Sigmoid colon (tissue), 7 donors: ENCODE results near the gene NCLN. TPM values are rescaled to one million over a fixed set of nuclear protein-coding genes. Genes with fewer than 3 reads are reported as not detected.

Experiments used
- DNase-seq: peaks from one replicate; pipeline ENCODE4 v3.0.0-alpha.2; 2019
- H3K27ac ChIP-seq, 4 donors: fragments of 200-600 bp; sonication (generic); one replicate each; pipeline ENCODE4 v1.5.1; 2016 to 2019; ENCODE audit warnings: mild to moderate bottlenecking in 1 of 4
- H3K27me3 ChIP-seq, 3 donors: fragments of 200-600 bp; sonication (generic); one replicate each; pipeline ENCODE4 v1.5.1; 2019; ENCODE audit warnings: mild to moderate bottlenecking in 1 of 3
- H3K36me3 ChIP-seq, 4 donors: fragments of 200-600 bp; sonication (generic); one replicate each; pipeline ENCODE4 v1.5.1; 2016 to 2019
- H3K4me1 ChIP-seq, 4 donors: fragments of 200-600 bp; sonication (generic); one replicate each; pipeline ENCODE4 v1.5.1; 2017 to 2019
- H3K4me3 ChIP-seq, 4 donors: fragments of 200-600 bp; sonication (generic); one replicate each; pipeline ENCODE4 v1.5.1; 2017 to 2019; ENCODE audit warnings: mild to moderate bottlenecking in 2 of 4, moderate library complexity in 1 of 4
- H3K9me3 ChIP-seq, 4 donors: fragments of 200-600 bp in 3 of 4; sonication (generic) in 3 of 4; one replicate each; pipeline versions ENCODE4 v1.5.1 to v1.6.1; 2013 to 2019
- CTCF ChIP-seq, 4 experiments: fragments of 450-650 bp in 3 of 4; fragments of 200-600 bp in 1 of 4; IDR thresholded peaks; one replicate each; pipeline ENCODE4 v1.5.1; 2016 to 2019; ENCODE audit warnings: antibody characterized with exemption in 4 of 4, mild to moderate bottlenecking in 3 of 4, moderate library complexity in 2 of 4
- EP300 ChIP-seq, 4 donors: sonication (generic); formaldehyde crosslinking; IDR thresholded peaks; one replicate each; pipeline ENCODE4 v1.6.1; 2017; ENCODE audit warnings: antibody characterized with exemption in 4 of 4
- POLR2A ChIP-seq, 2 donors: fragments of 450-650 bp; IDR thresholded peaks; one replicate each; pipeline ENCODE4 v1.6.1; 2016; ENCODE audit warnings: antibody characterized with exemption in 2 of 2, mild to moderate bottlenecking in 2 of 2, moderate library complexity in 2 of 2
- POLR2AphosphoS5 ChIP-seq, 4 donors: sonication (generic); formaldehyde crosslinking; IDR thresholded peaks; one replicate each; pipeline ENCODE4 v1.6.1; 2017; ENCODE audit warnings: antibody characterized with exemption in 4 of 4
- WGBS, 2 donors: extraction: QIAGEN DNeasy Blood & Tissue Kit; methylation state at CpG; one replicate each; pipeline ENCODE4 v1.1.7; 2013; 5-methylcytosine and 5-hydroxymethylcytosine counted together
- intact Hi-C: fragments of 100-400 bp; cut with DNase I; formaldehyde crosslinking; loops from one replicate; pipeline ENCODE4 v1.15.1; 2023
- polyA plus RNA-seq, 3 donors: library from polyadenylated mRNA; stranded (reverse); fragments of 200-250 nt; gene quantifications; one replicate each; pipeline ENCODE4 v1.2.3, GENCODE V29; 2013
- total RNA-seq, 4 donors: library from RNA; depleted of rRNA; stranded (reverse); fragments of >200 nt; gene quantifications; one replicate each; pipeline ENCODE4 v1.1.0, GENCODE V29; 2016
- donor health status: healthy with polysubstance abuse.
- donor health status: Bipolar disorder and iron deficiency.
- donor health status: healthy.

Gene NCLN
- total and polyA plus RNA-seq, 7 donors = 12.2 to 94.7 (median 16.1) TPM

GRCh38 chr19:3238066-3238561 lies 52.4 kb downstream of the NCLN start:
- peaks cover 0 to 2% (median 0%) of the 10 kb centered on the region in 3 donors for H3K27me3 ChIP-seq
- TF ChIP-seq POLR2AphosphoS5 (IDR thresholded peaks at IDR 0.05) (no peak), EP300 (IDR thresholded peaks at IDR 0.05) (no peak), POLR2A (IDR thresholded peaks at IDR 0.05) (no peak), CTCF (IDR thresholded peaks at IDR 0.05) (no peak)
- no peak overlapping the region for H3K4me3 ChIP-seq
- no peak for DNase-seq
- intact Hi-C loops = no loop called here
- H3K36me3 ChIP-seq = no peaks in the 10 kb centered on the region
- no peaks in the 10 kb centered on the region for H3K4me1 ChIP-seq
- no peak overlapping the region for H3K27ac ChIP-seq
- peaks cover 0 to 3% (median 0%) of the 10 kb centered on the region in 4 donors for H3K9me3 ChIP-seq
- WGBS, 2 donors = 73 to 86% methylated on average over 7 of the region's 7 CpGs

DNA sequence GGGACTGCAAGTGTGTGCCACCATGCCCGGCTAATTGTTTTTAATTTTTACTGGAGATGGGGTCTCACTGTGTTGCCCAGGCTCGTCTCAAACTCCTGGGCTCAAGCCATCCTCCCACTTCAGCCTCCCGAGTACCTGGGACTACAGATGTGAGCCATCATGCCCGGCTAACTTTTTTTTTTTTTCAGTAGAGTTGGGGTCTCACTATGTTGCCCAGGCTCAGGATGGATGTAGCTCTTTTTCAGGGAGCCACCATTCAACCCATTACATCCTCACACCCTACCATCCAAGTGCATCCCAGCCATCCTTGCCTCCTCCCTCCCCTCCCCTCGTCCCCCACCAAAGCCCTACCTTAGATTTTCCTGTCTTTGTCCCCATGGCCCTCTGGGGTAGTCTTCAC lies 53.6 kb downstream of the NCLN start:
- Histone ChIP-seq H3K4me3 (no peak overlapping the region), H3K27ac (no peak overlapping the region), H3K9me3 (peaks cover 0 to 3% (median 0%) of the 10 kb centered on the region in 4 donors), H3K36me3 (no peaks in the 10 kb centered on the region), H3K4me1 (no peaks in the 10 kb centered on the region), H3K27me3 (peaks cover 0 to 5% (median 0%) of the 10 kb centered on the region in 3 donors)
- intact Hi-C loops = no loop called here
- 80 to 82% methylated on average over 5 of the region's 5 CpGs for WGBS, 2 donors
- no peak for TF ChIP-seq POLR2AphosphoS5 (IDR thresholded peaks at IDR 0.05)
- no peak for TF ChIP-seq POLR2A (IDR thresholded peaks at IDR 0.05)
- no peak for TF ChIP-seq CTCF (IDR thresholded peaks at IDR 0.05)
- no peak for DNase-seq

GRCh38 chr19:3243819-3244700 lies 58.3 kb downstream of the NCLN start:
- Histone ChIP-seq H3K9me3 (no peaks in the 10 kb centered on the region), H3K27ac (no peak overlapping the region), H3K36me3 (no peaks in the 10 kb centered on the region), H3K4me3 (no peak overlapping the region), H3K4me1 (no peaks in the 10 kb centered on the region), H3K27me3 (peaks cover 0 to 19% (median 2%) of the 10 kb centered on the region in 3 donors)
- intact Hi-C loops = no loop called here
- TF ChIP-seq POLR2AphosphoS5 (IDR thresholded peaks at IDR 0.05) = no peak
- no peak for TF ChIP-seq POLR2A (IDR thresholded peaks at IDR 0.05)
- TF ChIP-seq CTCF (IDR thresholded peaks at IDR 0.05) = no peak
- no peak for TF ChIP-seq EP300 (IDR thresholded peaks at IDR 0.05)
- no peak for DNase-seq
- WGBS, 2 donors = 45 to 48% methylated on average over 23 of the region's 23 CpGs

DNA sequence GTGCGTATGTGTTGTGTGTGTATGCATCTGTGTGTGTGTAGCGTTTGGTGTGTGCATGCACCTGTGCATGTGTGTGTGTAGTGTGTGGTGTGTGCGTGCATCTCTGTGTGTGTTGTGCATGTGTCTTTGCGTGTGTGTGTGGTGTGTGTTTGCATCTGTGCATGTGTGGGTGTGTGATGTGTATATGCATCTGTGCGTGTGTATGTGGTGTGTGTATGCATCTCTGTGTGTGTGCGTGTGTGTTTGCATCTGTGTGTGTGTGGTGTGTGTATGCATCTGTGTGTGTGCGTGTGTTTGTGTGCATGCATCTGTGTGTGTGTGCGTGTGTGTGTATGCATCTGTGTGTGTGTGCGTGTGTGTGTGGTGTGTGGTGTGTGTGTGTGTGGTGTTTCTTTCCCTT lies 59.3 kb downstream of the NCLN start:
- no peaks in the 10 kb centered on the region for H3K9me3 ChIP-seq
- TF ChIP-seq EP300 (IDR thresholded peaks at IDR 0.05) (no peak), POLR2A (IDR thresholded peaks at IDR 0.05) (no peak), POLR2AphosphoS5 (IDR thresholded peaks at IDR 0.05) (no peak), CTCF (IDR thresholded peaks at IDR 0.05) (no peak)
- 89 to 95% methylated on average over 9 of the region's 9 CpGs for WGBS, 2 donors
- H3K27me3 ChIP-seq = peaks cover 0 to 27% (median 9%) of the 10 kb centered on the region in 3 donors
- H3K4me3 ChIP-seq = no peak overlapping the region
- H3K27ac ChIP-seq = no peak overlapping the region
- DNase-seq = no peak
- H3K36me3 ChIP-seq = no peaks in the 10 kb centered on the region
- no peaks in the 10 kb centered on the region for H3K4me1 ChIP-seq
- intact Hi-C loops = no loop called here
